SK-N-SH (cell line): ENCODE data around the gene CFAP74. TPM values are rescaled to one million over a fixed set of nuclear protein-coding genes. Genes with fewer than 3 reads are reported as not detected.

Experiments
- CTCF ChIA-PET: fragments of 300-600, 350-600 bp; formaldehyde crosslinking; extraction: SDS; loops from one replicate; lab custom pipeline; 2021; lab: Yijun Ruan, JAX
- POLR2A ChIA-PET: fragments of 350-600 bp; sonication (Branson Sonifier 250); formaldehyde crosslinking; extraction: SDS; loops from one replicate; lab custom pipeline; 2020; ENCODE audit warnings: antibody characterized with exemption, inconsistent platforms; lab: Yijun Ruan, JAX
- DNase-seq: peaks from one replicate; pipeline ENCODE4 v3.0.0; 2012
- H2AFZ ChIP-seq: fragments of 200-600 bp; sonication (generic); 2 replicates; pipeline ENCODE4 v1.8.1; 2016; ENCODE audit warnings: antibody characterized with exemption, mild to moderate bottlenecking, low read depth
- H3F3A ChIP-seq: fragments of 200-600 bp; sonication (generic); replicated peaks from 2 replicates; pipeline ENCODE3; 2016; ENCODE audit warnings: antibody characterized with exemption, mild to moderate bottlenecking; ENCODE audit not compliant: insufficient read depth
- H3K27ac ChIP-seq, 2 experiments: fragments of 200-500 bp in 1 of 2; fragments of 200-600 bp in 1 of 2; sonication (Bioruptor generic) in 1 of 2; sonication (generic), shearing (Covaris generic) in 1 of 2; 2 replicates each; pipeline versions ENCODE4 v1.5.1 to v1.6.1; 2014 to 2016; ENCODE audit warnings: low read depth in 2 of 2, inconsistent platforms in 1 of 2, low read length in 1 of 2, mild to moderate bottlenecking in 1 of 2, mixed read lengths in 1 of 2
- H3K27me3 ChIP-seq: fragments of 200-600 bp; sonication (generic), shearing (Covaris generic); 2 replicates; pipeline ENCODE4 v1.6.1; 2016; ENCODE audit warnings: mixed run types; ENCODE audit not compliant: insufficient read depth
- H3K36me3 ChIP-seq, 2 experiments: fragments of 200-500 bp in 1 of 2; fragments of 200-600 bp in 1 of 2; sonication (Bioruptor generic) in 1 of 2; sonication (generic) in 1 of 2; replicated peaks in 1 of 2; 2 replicates each; pipeline versions ENCODE3 to v1.5.1; 2014 to 2016; ENCODE audit warnings: low read length in 1 of 2, mild to moderate bottlenecking in 1 of 2; ENCODE audit not compliant: insufficient read depth in 2 of 2, control insufficient read depth in 1 of 2
- H3K4me1 ChIP-seq, 2 experiments: fragments of 200-500 bp in 1 of 2; fragments of 200-600 bp in 1 of 2; sonication (Bioruptor generic) in 1 of 2; sonication (generic), shearing (Covaris generic) in 1 of 2; 2 replicates each; pipeline versions ENCODE4 v1.5.1 to v1.6.1; 2014 to 2016; ENCODE audit warnings: low read depth in 1 of 2, low read length in 1 of 2, mixed run types in 1 of 2; ENCODE audit not compliant: insufficient read depth in 2 of 2, control insufficient read depth in 1 of 2
- H3K4me2 ChIP-seq: fragments of 200-600 bp; sonication (generic), shearing (Covaris generic); 2 replicates; pipeline ENCODE4 v1.6.1; 2017; ENCODE audit warnings: mixed run types
- H3K4me3 ChIP-seq, 2 experiments: fragments of 200-500 bp in 1 of 2; fragments of 200-600 bp in 1 of 2; sonication (Bioruptor generic) in 1 of 2; sonication (generic), shearing (Covaris generic) in 1 of 2; 2 replicates each; pipeline versions ENCODE4 v1.5.1 to v1.8.1; 2014 to 2016; ENCODE audit warnings: low read depth in 2 of 2, inconsistent platforms in 1 of 2, low read length in 1 of 2, mild to moderate bottlenecking in 1 of 2, mixed read lengths in 1 of 2, moderate library complexity in 1 of 2
- H3K79me2 ChIP-seq: fragments of 200-600 bp; sonication (generic); 2 replicates; pipeline ENCODE4 v1.8.1; 2017; ENCODE audit warnings: mild to moderate bottlenecking; ENCODE audit not compliant: insufficient read depth
- H3K9ac ChIP-seq: fragments of 200-600 bp; sonication (generic); 2 replicates; pipeline ENCODE4 v1.6.1; 2017; ENCODE audit warnings: mixed run types
- H3K9me2 ChIP-seq: fragments of 200-600 bp; sonication (generic); 2 replicates; pipeline ENCODE4 v1.6.1; 2017; ENCODE audit warnings: mixed run types
- H3K9me3 ChIP-seq: fragments of 200-600 bp; sonication (generic); 2 replicates; pipeline ENCODE4 v1.6.1; 2017; ENCODE audit warnings: mixed run types, mild to moderate bottlenecking, moderate library complexity
- H4K20me1 ChIP-seq: fragments of 200-600 bp; sonication (generic); 2 replicates; pipeline ENCODE4 v1.6.1; 2017; ENCODE audit warnings: mild to moderate bottlenecking, mixed run types; ENCODE audit not compliant: insufficient read depth
- CHD2 ChIP-seq: fragments of 150-350 bp; IDR thresholded peaks from 2 replicates; pipeline ENCODE4 v1.6.1; 2018; ENCODE audit warnings: low read length; ENCODE audit not compliant: partially characterized antibody
- ELF1 ChIP-seq: IDR thresholded peaks from 2 replicates; pipeline ENCODE4 v1.4.0; 2012
- FOSL2 ChIP-seq: IDR thresholded peaks from 2 replicates; pipeline ENCODE4 v1.4.0; 2012; ENCODE audit warnings: low read depth, mild to moderate bottlenecking, moderate library complexity, borderline replicate concordance
- GABPA ChIP-seq: IDR thresholded peaks from 2 replicates; pipeline ENCODE4 v1.4.0; 2012; ENCODE audit warnings: low read depth, mild to moderate bottlenecking
- GATA2 ChIP-seq: sonication (generic); formaldehyde crosslinking; IDR thresholded peaks from 2 replicates; pipeline ENCODE4 v1.5.0; 2020; ENCODE audit warnings: mild to moderate bottlenecking, missing genetic modification reagents
- IRF3 ChIP-seq: fragments of 150-350 bp; IDR thresholded peaks from 2 replicates; pipeline ENCODE4 v1.6.1; 2016; ENCODE audit warnings: mild to moderate bottlenecking, low read depth, low read length
- NFIC ChIP-seq: IDR thresholded peaks from 2 replicates; pipeline ENCODE4 v1.4.0; 2012; ENCODE audit warnings: borderline replicate concordance
- RAD21 ChIP-seq: IDR thresholded peaks from 2 replicates; pipeline ENCODE4 v1.6.1; 2012; ENCODE audit warnings: mild to moderate bottlenecking, low read length
- RCOR1 ChIP-seq: fragments of 150-350 bp; IDR thresholded peaks from 2 replicates; pipeline ENCODE4 v1.6.1; 2017; ENCODE audit warnings: antibody characterized with exemption, low read length
- RXRA ChIP-seq: IDR thresholded peaks from 2 replicates; pipeline ENCODE4 v1.4.0; 2012; ENCODE audit warnings: low read depth, mild to moderate bottlenecking, borderline replicate concordance
- SIN3A ChIP-seq: IDR thresholded peaks from 2 replicates; pipeline ENCODE4 v1.6.1; 2012; ENCODE audit warnings: low read depth, mild to moderate bottlenecking, low read length, moderate library complexity, borderline replicate concordance
- SMC3 ChIP-seq: IDR thresholded peaks from 2 replicates; pipeline ENCODE4 v1.6.1; 2012; ENCODE audit warnings: low read depth, low read length, improper control_type of control experiment
- TAF1 ChIP-seq: IDR thresholded peaks from 2 replicates; pipeline ENCODE4 v1.6.1; 2012; ENCODE audit warnings: low read depth, mild to moderate bottlenecking, low read length, moderate library complexity, borderline replicate concordance
- TCF12 ChIP-seq: IDR thresholded peaks from 2 replicates; pipeline ENCODE4 v1.4.0; 2012
- YY1 ChIP-seq: IDR thresholded peaks from 2 replicates; pipeline ENCODE4 v1.4.0; 2012; ENCODE audit warnings: low read depth, mild to moderate bottlenecking
- WGBS: methylation state at CpG from one replicate; pipeline ENCODE4 v1.1.6; 2017; ENCODE audit warnings: low lambda C conversion rate; 5-methylcytosine and 5-hydroxymethylcytosine counted together
- polyA plus RNA-seq, 3 experiments: library from polyadenylated mRNA; depleted of rRNA; stranded (reverse); fragments of >200 nt; gene quantifications; 2 replicates each; pipeline ENCODE4 v1.2.3, GENCODE V29; 2012
- TF ChIP-seq, protein P1 (sequence below): IDR thresholded peaks from 2 replicates; pipeline ENCODE4 v1.6.1; 2012; ENCODE audit warnings: mild to moderate bottlenecking, low read depth, low read length, moderate library complexity

Gene CFAP74
- polyA plus RNA-seq, 1 of the 3 experiments (the other 2 are of a cell fraction), result not detected

GRCh38 chr1:2042830-2043773, 39.5 kb upstream of the CFAP74 start (continued):
- TF ChIP-seq, protein P1, sequence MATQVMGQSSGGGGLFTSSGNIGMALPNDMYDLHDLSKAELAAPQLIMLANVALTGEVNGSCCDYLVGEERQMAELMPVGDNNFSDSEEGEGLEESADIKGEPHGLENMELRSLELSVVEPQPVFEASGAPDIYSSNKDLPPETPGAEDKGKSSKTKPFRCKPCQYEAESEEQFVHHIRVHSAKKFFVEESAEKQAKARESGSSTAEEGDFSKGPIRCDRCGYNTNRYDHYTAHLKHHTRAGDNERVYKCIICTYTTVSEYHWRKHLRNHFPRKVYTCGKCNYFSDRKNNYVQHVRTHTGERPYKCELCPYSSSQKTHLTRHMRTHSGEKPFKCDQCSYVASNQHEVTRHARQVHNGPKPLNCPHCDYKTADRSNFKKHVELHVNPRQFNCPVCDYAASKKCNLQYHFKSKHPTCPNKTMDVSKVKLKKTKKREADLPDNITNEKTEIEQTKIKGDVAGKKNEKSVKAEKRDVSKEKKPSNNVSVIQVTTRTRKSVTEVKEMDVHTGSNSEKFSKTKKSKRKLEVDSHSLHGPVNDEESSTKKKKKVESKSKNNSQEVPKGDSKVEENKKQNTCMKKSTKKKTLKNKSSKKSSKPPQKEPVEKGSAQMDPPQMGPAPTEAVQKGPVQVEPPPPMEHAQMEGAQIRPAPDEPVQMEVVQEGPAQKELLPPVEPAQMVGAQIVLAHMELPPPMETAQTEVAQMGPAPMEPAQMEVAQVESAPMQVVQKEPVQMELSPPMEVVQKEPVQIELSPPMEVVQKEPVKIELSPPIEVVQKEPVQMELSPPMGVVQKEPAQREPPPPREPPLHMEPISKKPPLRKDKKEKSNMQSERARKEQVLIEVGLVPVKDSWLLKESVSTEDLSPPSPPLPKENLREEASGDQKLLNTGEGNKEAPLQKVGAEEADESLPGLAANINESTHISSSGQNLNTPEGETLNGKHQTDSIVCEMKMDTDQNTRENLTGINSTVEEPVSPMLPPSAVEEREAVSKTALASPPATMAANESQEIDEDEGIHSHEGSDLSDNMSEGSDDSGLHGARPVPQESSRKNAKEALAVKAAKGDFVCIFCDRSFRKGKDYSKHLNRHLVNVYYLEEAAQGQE, result no peak
- TF ChIP-seq CHD2 (no peak), TAF1 (no peak), YY1 (no peak), IRF3 (no peak)

DNA sequence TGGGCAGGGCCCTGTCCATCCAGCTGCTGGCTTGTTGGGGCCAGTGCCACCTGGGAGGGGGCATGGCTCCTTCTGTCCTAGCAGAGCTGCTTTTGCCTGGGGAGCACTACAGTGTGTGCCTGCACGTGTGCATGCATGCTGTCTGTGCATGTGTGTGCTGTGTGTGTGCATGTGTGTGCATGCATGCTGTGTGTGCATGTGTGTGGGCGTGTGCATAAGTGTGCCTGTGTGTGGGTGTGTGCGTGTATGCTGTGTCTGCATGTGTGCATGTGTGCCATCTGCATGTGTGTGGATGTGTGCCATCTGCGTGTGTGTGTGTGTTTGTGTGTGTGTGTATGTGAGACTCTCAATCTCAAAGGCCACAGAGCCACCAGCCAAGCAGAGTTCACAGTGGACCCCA, 38.3 kb upstream of the CFAP74 start:
- no peaks in the 10 kb centered on the region; a peak in 1 of 4 replicates for H3K4me1 ChIP-seq
- no peak overlapping the region for H3K4me2 ChIP-seq
- WGBS, result 56% methylated on average over 3 of the region's 4 CpGs
- DNase-seq, result no peak
- no peak overlapping the region for H3K27ac ChIP-seq
- CTCF ChIA-PET, result interaction anchor here (1.1 to 8.3 kb wide), 4 partner anchors 83 to 133 kb away, joined by 4 to 268 read pairs (median 5); no protein-coding TSS in a partner anchor
- H3K79me2 ChIP-seq, result no peaks in the 10 kb centered on the region
- no peaks in the 10 kb centered on the region for H3K36me3 ChIP-seq
- no peaks in the 10 kb centered on the region for H3F3A ChIP-seq
- no peak overlapping the region for H3K4me3 ChIP-seq
- no peak overlapping the region for H3K9ac ChIP-seq
- no peaks in the 10 kb centered on the region for H3K9me3 ChIP-seq
- H3K27me3 ChIP-seq, result no peaks in the 10 kb centered on the region
- TF ChIP-seq SIN3A (no peak), RXRA (no peak), NFIC (no peak), GABPA (no peak), RCOR1 (no peak), FOSL2 (no peak), SMC3 (no peak), TCF12 (no peak), GATA2 (CRISPR knock-in tag) (no peak), ELF1 (no peak), IRF3 (no peak), RAD21 (no peak)
- TF ChIP-seq, all 33 proteins: peak for 0
- POLR2A ChIA-PET, result interaction anchor here (1.1 kb wide), 1 partner anchor 10 kb away, joined by 3 read pairs; no protein-coding TSS in a partner anchor
- no peaks in the 10 kb centered on the region for H4K20me1 ChIP-seq
- H2AFZ ChIP-seq, result no peak overlapping the region
- no peaks in the 10 kb centered on the region for H3K9me2 ChIP-seq
